DND-41 (cell line): ENCODE results near the gene OR9A2.

Experiments used
- CTCF ChIP-seq: IDR thresholded peaks from 2 replicates; pipeline ENCODE4 v1.5.1; 2012; ENCODE audit warnings: borderline replicate concordance, low read length, moderate library complexity, mild to moderate bottlenecking; ENCODE audit not compliant: poor library complexity, severe bottlenecking; ENCODE audit errors: extremely low read depth
- EZH2 ChIP-seq: IDR thresholded peaks from 3 replicates; pipeline ENCODE4 v1.6.1; 2012; ENCODE audit warnings: borderline replicate concordance, low read depth, mild to moderate bottlenecking, moderate library complexity, low read length, inconsistent platforms; ENCODE audit not compliant: severe bottlenecking

- TF ChIP-seq CTCF (no peak), EZH2 (no peak)
Measured at GRCh38 chr7:143027683-143028082, 751 bp upstream of the OR9A2 start.
